ENCODE measurements around the gene PAX9.

DNA sequence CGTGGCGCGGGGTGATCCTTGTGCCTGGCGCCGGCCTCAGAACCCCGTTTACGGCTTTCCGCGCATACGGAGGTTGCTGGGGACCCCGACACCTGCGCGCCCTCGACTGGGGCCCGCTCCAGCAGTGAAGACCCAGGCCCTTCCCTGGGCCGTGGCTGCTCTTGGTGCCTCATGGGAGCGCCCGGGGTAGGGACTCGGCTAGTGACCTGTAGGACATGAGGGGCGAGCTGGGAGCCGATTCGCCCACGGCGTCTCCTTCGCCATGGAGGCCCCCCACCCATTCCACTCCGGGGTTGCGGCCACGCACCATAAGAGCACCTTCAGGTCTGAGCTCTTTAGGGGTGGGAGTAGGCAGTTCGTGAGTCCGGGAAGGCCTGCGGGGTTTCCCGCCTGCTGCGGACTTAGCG, 14.2 kb upstream of the PAX9 start:
- no peak for TF ChIP-seq CTCF (IDR thresholded peaks at IDR 0.05)
- TF ChIP-seq POLR2A (IDR thresholded peaks at IDR 0.05): no peak

All from uterus (tissue), 2 donors.